Colonic mucosa (tissue), 4 donors: ENCODE results near the gene SLC1A7. TPM values are rescaled to one million over a fixed set of nuclear protein-coding genes. Genes with fewer than 3 reads are reported as not detected.

ENCODE experiments used
- DNase-seq: peaks from one replicate; pipeline ENCODE4 v3.0.0-alpha.2; 2020
- H3K27ac ChIP-seq: fragments of 200-600 bp; one replicate; pipeline ENCODE4 v1.8.0; 2021
- H3K27me3 ChIP-seq: fragments of 200-600 bp; one replicate; pipeline ENCODE4 v1.8.0; 2021
- H3K36me3 ChIP-seq: fragments of 200-600 bp; one replicate; pipeline ENCODE4 v1.8.0; 2021
- H3K4me1 ChIP-seq: fragments of 200-600 bp; one replicate; pipeline ENCODE4 v1.8.0; 2021; ENCODE audit warnings: mild to moderate bottlenecking
- H3K4me3 ChIP-seq: fragments of 200-600 bp; one replicate; pipeline ENCODE4 v1.8.0; 2021
- H3K9ac ChIP-seq, 2 donors: one replicate each; pipeline ENCODE4 v1.7.0; 2013; ENCODE audit warnings: control low read depth in 2 of 2, low read depth in 2 of 2, low read length in 2 of 2
- H3K9me3 ChIP-seq: fragments of 200-600 bp; one replicate; pipeline ENCODE4 v1.8.0; 2021
- CTCF ChIP-seq: fragments of 200-600 bp; IDR thresholded peaks from one replicate; pipeline ENCODE4 v1.8.0; 2022; ENCODE audit warnings: antibody characterized with exemption, mild to moderate bottlenecking
- intact Hi-C: fragments of 100-400 bp; cut with DNase I; formaldehyde crosslinking; loops from one replicate; pipeline ENCODE4 v1.14.1; 2022
- total RNA-seq, 2 donors: library from RNA; stranded (reverse); fragmentation: NEBNext Ultra II Directional in 1 of 2; extraction: Animal tissue kit (Norgen Biotek cat#: 25700) in 1 of 2; gene quantifications; one replicate each; pipeline ENCODE4 v1.2.1, GENCODE V29; 2021
- donor health status: healthy.
- donor health status: DM: no; HTN: no; CAD: no.
- donor health status: DM: no; HTN: no; CAD: no.

Gene SLC1A7
- total RNA-seq, 2 donors from 2014 or later, result 0.50 to 1.1 TPM

DNA sequence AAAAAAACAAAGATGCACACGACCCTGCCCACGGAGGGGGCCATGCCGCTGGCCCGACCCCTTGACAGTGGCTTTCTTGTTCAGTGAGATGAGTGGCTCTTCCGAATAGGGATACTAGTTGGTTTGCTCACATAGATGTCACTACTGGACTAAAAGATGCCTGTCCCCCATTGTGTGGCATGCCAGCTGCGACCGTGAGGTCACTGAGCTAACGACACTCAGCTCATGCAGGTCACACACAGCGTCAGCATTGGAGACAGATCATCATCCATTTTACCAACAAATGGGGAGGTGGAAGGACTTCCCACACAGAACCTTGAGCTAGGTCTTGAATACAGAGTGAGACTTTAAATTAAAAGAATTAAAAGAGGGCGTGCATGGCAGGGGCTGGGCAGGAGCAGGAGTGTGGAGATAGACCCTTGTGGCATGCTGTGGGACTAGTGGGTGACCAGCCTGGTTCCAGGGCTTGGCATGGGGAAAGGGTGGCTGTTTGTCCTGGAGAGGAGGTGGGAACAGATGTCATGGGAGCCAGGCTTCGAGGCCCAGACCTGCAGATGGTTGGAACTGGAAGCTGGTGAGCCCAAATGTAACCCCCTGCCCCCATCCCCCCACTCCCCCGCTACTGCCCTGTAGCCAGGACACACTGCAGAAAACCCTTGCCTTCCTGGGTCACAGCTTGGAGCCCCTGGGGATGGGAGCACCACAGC lies 12.4 kb downstream of the SLC1A7 start:
- no peak for TF ChIP-seq CTCF
- no peak overlapping the region for H3K27ac ChIP-seq
- H3K36me3 ChIP-seq, result no peaks in the 10 kb centered on the region
- H3K4me3 ChIP-seq, result no peak overlapping the region
- no peaks in the 10 kb centered on the region for H3K9me3 ChIP-seq
- H3K27me3 ChIP-seq, result no peaks in the 10 kb centered on the region
- no peak overlapping the region for H3K9ac ChIP-seq
- DNase-seq, result no peak
- intact Hi-C loops, result no loop called here
- H3K4me1 ChIP-seq, result no peaks in the 10 kb centered on the region

DNA sequence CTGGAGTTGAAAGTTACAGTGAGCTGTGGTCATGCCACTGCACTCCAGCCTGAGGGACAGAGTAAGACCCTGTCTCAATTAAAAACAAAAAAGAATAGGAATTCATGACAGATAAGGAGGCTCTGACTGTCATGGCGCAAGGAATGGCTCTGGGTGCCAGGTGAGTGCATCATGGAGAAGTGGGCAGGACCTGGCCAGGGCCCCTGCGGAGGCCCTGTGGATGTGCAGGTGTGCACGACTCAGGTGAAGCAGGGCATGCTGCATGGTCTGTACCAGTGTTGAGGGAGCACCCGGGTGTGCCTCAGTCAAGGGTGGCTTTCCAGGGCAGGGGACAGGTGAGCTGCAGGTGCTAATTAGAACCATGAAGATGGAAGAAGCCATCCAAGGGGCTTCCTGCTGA lies 14.0 kb downstream of the SLC1A7 start:
- H3K9me3 ChIP-seq, result no peaks in the 10 kb centered on the region
- no peaks in the 10 kb centered on the region for H3K27me3 ChIP-seq
- no peaks in the 10 kb centered on the region for H3K36me3 ChIP-seq
- H3K9ac ChIP-seq, result no peak overlapping the region
- no peak for DNase-seq
- no peak for TF ChIP-seq CTCF
- H3K4me1 ChIP-seq, result no peaks in the 10 kb centered on the region
- intact Hi-C loops, result no loop called here
- no peak overlapping the region for H3K27ac ChIP-seq
- H3K4me3 ChIP-seq, result no peak overlapping the region

- Histone ChIP-seq H3K9ac (no peak overlapping the region), H3K27me3 (no peaks in the 10 kb centered on the region), H3K9me3 (no peaks in the 10 kb centered on the region), H3K4me3 (no peak overlapping the region), H3K27ac (no peak overlapping the region), H3K36me3 (no peaks in the 10 kb centered on the region), H3K4me1 (no peaks in the 10 kb centered on the region)
- no peak for TF ChIP-seq CTCF
- no peak for DNase-seq
- intact Hi-C loops, result no loop called here
Observed at GRCh38 chr1:53127546-53127945, 14.9 kb downstream of the SLC1A7 start.

DNA sequence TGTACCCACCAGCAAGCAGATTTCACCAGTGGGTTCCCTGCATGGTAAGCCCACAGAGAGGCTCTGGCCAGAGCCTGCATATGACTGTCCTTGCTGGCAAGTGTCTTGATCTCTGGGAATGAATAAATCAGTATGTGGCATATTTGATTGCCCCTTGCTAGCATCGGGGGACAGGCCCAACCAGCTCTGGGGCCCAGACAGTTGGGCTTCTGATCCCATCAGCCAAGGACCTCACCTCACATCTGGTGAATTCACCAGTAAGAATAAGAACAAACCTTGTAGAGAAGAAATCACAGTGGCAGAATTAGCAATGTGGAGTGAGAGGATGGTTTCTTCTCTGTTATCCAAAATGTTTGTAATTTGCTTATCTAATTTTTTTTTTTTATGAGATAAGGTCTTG lies 15.9 kb downstream of the SLC1A7 start:
- H3K9me3 ChIP-seq, result no peaks in the 10 kb centered on the region
- no peaks in the 10 kb centered on the region for H3K4me1 ChIP-seq
- no peak overlapping the region for H3K4me3 ChIP-seq
- no peak for TF ChIP-seq CTCF
- H3K36me3 ChIP-seq, result no peaks in the 10 kb centered on the region
- no peak overlapping the region for H3K27ac ChIP-seq
- intact Hi-C loops, result no loop called here
- no peak for DNase-seq
- no peak overlapping the region for H3K9ac ChIP-seq
- H3K27me3 ChIP-seq, result no peaks in the 10 kb centered on the region

DNA sequence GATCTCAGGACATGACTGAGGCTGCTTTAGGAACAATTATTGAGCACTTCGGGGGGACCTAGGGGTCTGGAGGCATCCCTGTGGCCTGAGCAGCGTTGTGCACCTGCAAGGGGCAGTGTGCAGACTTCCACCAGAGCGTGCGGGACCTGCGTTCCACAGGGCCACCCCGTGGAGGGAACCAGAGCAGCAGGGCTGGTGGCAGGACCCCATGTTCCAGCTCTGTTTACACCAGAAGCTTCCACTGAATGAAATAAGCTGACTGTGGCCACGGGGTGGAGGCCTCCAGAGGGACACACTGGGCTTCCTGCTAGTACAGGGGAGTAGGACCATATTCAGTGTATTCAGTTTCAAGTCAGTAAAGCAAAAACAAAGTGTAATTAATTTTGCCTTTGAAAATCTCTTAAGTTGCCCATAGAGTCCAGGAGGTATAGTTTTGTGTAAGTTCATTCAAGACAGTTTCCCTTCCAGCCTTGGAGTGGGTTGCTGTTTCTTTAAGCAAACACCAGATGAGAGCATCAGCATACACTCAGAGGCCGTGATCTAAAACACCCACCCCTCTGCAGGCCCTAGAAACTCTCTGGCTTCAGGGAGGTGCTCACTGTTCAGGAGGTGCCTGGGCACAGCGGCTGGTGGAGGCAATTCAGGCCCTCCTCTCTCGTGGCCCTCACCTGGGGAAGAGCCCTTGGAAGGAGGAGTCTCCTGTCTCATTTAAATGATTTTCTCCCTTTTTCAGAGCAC lies 16.6 kb downstream of the SLC1A7 start:
- H3K27ac ChIP-seq, result no peak overlapping the region
- TF ChIP-seq CTCF, result no peak

More for the DNA sequence above, 16.6 kb downstream of the SLC1A7 start:
- H3K27me3 ChIP-seq, result no peaks in the 10 kb centered on the region
- no peak overlapping the region for H3K9ac ChIP-seq
- no peak overlapping the region for H3K4me3 ChIP-seq
- intact Hi-C loops, result no loop called here
- DNase-seq, result no peak
- no peaks in the 10 kb centered on the region for H3K9me3 ChIP-seq
- H3K36me3 ChIP-seq, result no peaks in the 10 kb centered on the region
- H3K4me1 ChIP-seq, result no peaks in the 10 kb centered on the region
